Measurements from ENCODE around the gene TIMM8A.
"Not testable (repeated sequence)": the region's sequence is repeated elsewhere in the genome, so short reads cannot be mapped to it uniquely, and the experiment has no call there.

GRCh38 chrX:101326600-101326999 lies 21.9 kb downstream of the TIMM8A start:
- TF ChIP-seq CTCF (conservative IDR thresholded peaks at IDR 0.05; ENCODE audit: low read length); EZH2phosphoT487 (IDR thresholded peaks at IDR 0.05; ENCODE audit: borderline replicate concordance): not testable (repeated sequence)
